Hepatocyte (in vitro differentiated cells): ENCODE measurements around the gene XIRP2. TPM values are rescaled to one million over a fixed set of nuclear protein-coding genes. Genes with fewer than 3 reads are reported as not detected.

Experiments used
- DNase-seq: peaks from one replicate; pipeline ENCODE4 v3.0.0-alpha.2; 2016; ENCODE audit warnings: low spot score
- H2AFZ ChIP-seq: fragments of 200-600 bp; sonication (generic); 2 replicates; pipeline ENCODE4 v1.6.0; 2016; ENCODE audit warnings: antibody characterized with exemption, mild to moderate bottlenecking
- H3K27ac ChIP-seq: fragments of 200-600 bp; sonication (generic); 2 replicates; pipeline ENCODE4 v1.5.1; 2016; ENCODE audit warnings: mild to moderate bottlenecking
- H3K27me3 ChIP-seq: fragments of 200-600 bp; sonication (generic); 2 replicates; pipeline ENCODE4 v1.6.1; 2016
- H3K36me3 ChIP-seq: fragments of 200-600 bp; sonication (generic); replicated peaks from 2 replicates; pipeline ENCODE4 v1.5.1; 2016; ENCODE audit warnings: low read depth; ENCODE audit not compliant: insufficient read depth
- H3K4me1 ChIP-seq: fragments of 200-600 bp; sonication (generic); 2 replicates; pipeline ENCODE4 v1.5.1; 2016; ENCODE audit warnings: mild to moderate bottlenecking, moderate library complexity; ENCODE audit not compliant: insufficient read depth
- H3K4me2 ChIP-seq: fragments of 200-600 bp; sonication (generic); 2 replicates; pipeline ENCODE4 v1.6.0; 2016
- H3K4me3 ChIP-seq: fragments of 200-600 bp; sonication (generic); 2 replicates; pipeline ENCODE4 v1.5.1; 2016; ENCODE audit warnings: mild to moderate bottlenecking
- H3K79me2 ChIP-seq: fragments of 200-600 bp; sonication (generic); 2 replicates; pipeline ENCODE4 v1.6.0; 2017; ENCODE audit warnings: mild to moderate bottlenecking
- H3K9me2 ChIP-seq: fragments of 200-600 bp; sonication (generic); replicated peaks from 2 replicates; pipeline ENCODE4 v1.6.0; 2017; ENCODE audit warnings: mild to moderate bottlenecking; ENCODE audit not compliant: insufficient read depth
- H3K9me3 ChIP-seq: fragments of 200-600 bp; sonication (generic); 2 replicates; pipeline ENCODE4 v1.5.1; 2016; ENCODE audit warnings: low read depth, mild to moderate bottlenecking
- H4K20me1 ChIP-seq: fragments of 200-600 bp; sonication (generic); 2 replicates; pipeline ENCODE4 v1.6.0; 2016; ENCODE audit warnings: mild to moderate bottlenecking; ENCODE audit not compliant: insufficient read depth, poor library complexity, severe bottlenecking
- CTCF ChIP-seq: fragments of 200-600 bp; sonication (generic); IDR thresholded peaks from 2 replicates; pipeline ENCODE4 v1.5.1; 2016; ENCODE audit warnings: antibody characterized with exemption, mild to moderate bottlenecking; ENCODE audit not compliant: poor library complexity
- EZH2 ChIP-seq: fragments of 200-600 bp; sonication (generic); IDR thresholded peaks from 2 replicates; pipeline ENCODE4 v1.6.1; 2016; ENCODE audit warnings: antibody characterized with exemption, mild to moderate bottlenecking, borderline replicate concordance
- EZH2phosphoT487 ChIP-seq: fragments of 200-600 bp; sonication (generic); IDR thresholded peaks from one replicate; pipeline ENCODE4 v1.6.1; 2018; ENCODE audit warnings: antibody characterized with exemption, mild to moderate bottlenecking, low read depth, moderate library complexity; ENCODE audit not compliant: unreplicated experiment, severe bottlenecking
- whole genome bisulfite sequencing: methylation state at CpG from one replicate; pipeline ENCODE4 v1.1.6; 2016; ENCODE audit warnings: low lambda C conversion rate; ENCODE audit errors: missing lambda C conversion rate; 5-methylcytosine and 5-hydroxymethylcytosine counted together
- polyA plus RNA-seq: library from polyadenylated mRNA; unstranded; fragments of >200 nt; fragmentation: Nextera tagmentation; extraction: Ambion mirVana; gene quantifications from 2 replicates; pipeline ENCODE4 v1.2.1, GENCODE V29; 2016
- total RNA-seq: library from RNA; depleted of rRNA; stranded (reverse); fragments of >200 nt; gene quantifications from 2 replicates; pipeline ENCODE4 v1.2.3, GENCODE V29; 2014

Gene XIRP2
- total and polyA plus RNA-seq, 2 experiments from 2014 or later, result not detected

- no peak overlapping the region for H3K4me2 ChIP-seq
- no peak overlapping the region for H3K27ac ChIP-seq
- H4K20me1 ChIP-seq, result no peaks in the 10 kb centered on the region
- no peaks in the 10 kb centered on the region for H3K27me3 ChIP-seq
- TF ChIP-seq EZH2 (no peak), EZH2phosphoT487 (no peak), CTCF (no peak)
- no peaks in the 10 kb centered on the region for H3K9me2 ChIP-seq
- H2AFZ ChIP-seq, result no peak overlapping the region
- no peaks in the 10 kb centered on the region for H3K36me3 ChIP-seq
- WGBS, result 60% methylated on average over 2 of the region's 2 CpGs
- no peaks in the 10 kb centered on the region for H3K4me1 ChIP-seq
- no peak overlapping the region for H3K4me3 ChIP-seq
- no peaks in the 10 kb centered on the region for H3K79me2 ChIP-seq
- H3K9me3 ChIP-seq, result no peaks in the 10 kb centered on the region
- DNase-seq, result no peak
Measured at GRCh38 chr2:167198576-167198975, 310.3 kb downstream of the XIRP2 start.

- no peak overlapping the region for H2AFZ ChIP-seq
- no peak for DNase-seq
- no peak overlapping the region for H3K4me3 ChIP-seq
- WGBS, result 97% methylated on average over 5 of the region's 5 CpGs
- TF ChIP-seq EZH2phosphoT487 (no peak), CTCF (no peak), EZH2 (no peak)
- H3K36me3 ChIP-seq, result no peaks in the 10 kb centered on the region
- no peaks in the 10 kb centered on the region for H3K9me2 ChIP-seq
- no peaks in the 10 kb centered on the region for H3K79me2 ChIP-seq
- no peaks in the 10 kb centered on the region for H3K9me3 ChIP-seq
- no peaks in the 10 kb centered on the region for H3K4me1 ChIP-seq
- no peaks in the 10 kb centered on the region for H4K20me1 ChIP-seq
- no peaks in the 10 kb centered on the region for H3K27me3 ChIP-seq
- no peak overlapping the region for H3K27ac ChIP-seq
- no peak overlapping the region for H3K4me2 ChIP-seq
Measured at GRCh38 chr2:167200019-167200418, 311.7 kb downstream of the XIRP2 start.

GRCh38 chr2:167209784-167210183 lies 321.5 kb downstream of the XIRP2 start:
- H2AFZ ChIP-seq, result no peak overlapping the region
- 81% methylated on average over 3 of the region's 3 CpGs for WGBS
- no peak overlapping the region for H3K4me2 ChIP-seq

More at GRCh38 chr2:167209784-167210183, 321.5 kb downstream of the XIRP2 start:
- no peaks in the 10 kb centered on the region for H3K79me2 ChIP-seq
- TF ChIP-seq EZH2, result no peak
- no peak for TF ChIP-seq EZH2phosphoT487
- no peak for TF ChIP-seq CTCF
- H3K9me3 ChIP-seq, result no peaks in the 10 kb centered on the region
- no peaks in the 10 kb centered on the region for H3K9me2 ChIP-seq
- no peaks in the 10 kb centered on the region for H3K4me1 ChIP-seq
- no peak overlapping the region for H3K27ac ChIP-seq
- H4K20me1 ChIP-seq, result no peaks in the 10 kb centered on the region
- DNase-seq, result no peak
- no peaks in the 10 kb centered on the region for H3K27me3 ChIP-seq
- no peak overlapping the region for H3K4me3 ChIP-seq
- H3K36me3 ChIP-seq, result no peaks in the 10 kb centered on the region
